GM21515 (cell line): ENCODE data around the gene PPIL4.
"Not testable (repeated sequence)": the region's sequence is repeated elsewhere in the genome, so short reads cannot be mapped to it uniquely, and the experiment has no call there.

Source experiments
- ATAC-seq: cut with Tn5 transposase; IDR thresholded peaks from one replicate; pipeline ENCODE4 v1.9.1; 2021; ENCODE audit not compliant: unreplicated experiment

The PPIL4 gene

DNA sequence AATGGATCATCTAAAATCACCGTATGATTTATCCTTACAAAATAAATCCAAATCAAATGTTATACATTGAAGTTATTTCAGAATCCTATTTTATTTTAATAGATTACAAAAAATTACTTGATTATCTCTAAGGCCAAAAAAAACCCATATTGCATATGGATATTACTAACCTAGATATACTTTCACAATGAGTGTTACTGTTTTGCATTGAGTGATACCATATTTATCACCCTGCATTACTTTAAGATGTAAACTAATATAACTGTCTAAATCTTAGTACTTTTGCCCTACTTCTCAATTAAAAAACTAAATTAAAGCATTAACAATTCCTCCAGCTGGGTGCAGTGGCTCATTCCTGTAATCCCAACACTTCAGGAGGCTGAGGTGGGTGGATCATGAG, 11.1 kb downstream of the PPIL4 start:
- no peak for ATAC-seq

DNA sequence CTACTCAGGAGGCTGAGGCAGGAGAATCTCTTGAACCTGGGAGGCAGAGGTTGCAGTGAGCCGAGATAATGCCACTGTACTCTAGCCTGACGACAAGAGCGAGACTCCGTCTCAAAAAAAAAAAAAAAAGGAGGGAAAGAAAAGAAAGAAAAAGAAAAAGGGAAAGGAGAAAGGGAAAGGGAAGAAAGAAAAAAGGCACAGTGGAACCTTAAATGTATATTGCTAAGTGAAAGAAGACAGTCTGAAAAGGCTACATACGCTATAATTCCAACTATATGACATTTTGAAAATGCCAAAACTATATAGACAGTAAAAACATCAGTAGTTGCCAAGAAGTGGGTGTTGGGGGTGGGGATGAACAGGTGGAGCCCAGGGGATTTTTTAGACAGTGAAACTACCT, 16.2 kb downstream of the PPIL4 start:
- ATAC-seq, result no peak

DNA sequence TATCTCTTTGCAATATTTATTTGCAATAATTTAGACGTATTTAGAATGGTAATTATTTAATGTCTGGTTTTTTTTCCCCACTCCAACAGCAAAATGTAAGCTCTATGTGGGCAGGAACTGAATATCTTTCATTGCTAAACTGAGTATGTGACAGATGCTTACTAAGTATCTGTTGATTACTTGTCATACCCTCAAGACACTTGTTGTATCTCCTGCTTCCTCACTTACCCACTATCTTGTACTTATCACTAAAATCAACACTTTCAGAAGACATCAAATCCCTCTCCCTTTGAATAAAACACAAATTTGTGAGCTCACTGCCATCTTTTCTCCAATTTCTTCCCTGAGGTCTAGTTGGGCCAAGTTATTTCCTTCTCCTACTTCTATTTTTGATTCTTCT, 30.3 kb downstream of the PPIL4 start:
- ATAC-seq, result no peak

DNA sequence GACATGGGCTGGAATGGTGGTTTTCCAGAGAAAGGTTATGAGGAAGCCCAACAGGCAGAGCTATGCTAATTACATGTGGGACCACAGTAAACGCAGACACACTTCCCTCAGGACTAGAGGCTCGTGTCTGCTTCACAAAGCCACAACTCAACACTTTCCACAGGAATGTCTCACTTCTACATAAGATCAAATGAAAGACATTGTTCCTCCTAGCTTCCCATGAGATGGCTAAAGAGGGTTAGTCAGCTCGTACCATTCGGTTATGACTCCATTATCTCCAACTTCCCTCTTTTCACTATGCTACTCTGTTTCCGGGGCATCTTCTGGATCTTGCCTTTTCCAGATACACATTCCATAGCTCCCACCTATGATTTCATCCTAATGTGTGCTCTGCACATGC, 31.9 kb downstream of the PPIL4 start:
- ATAC-seq, result no peak

DNA sequence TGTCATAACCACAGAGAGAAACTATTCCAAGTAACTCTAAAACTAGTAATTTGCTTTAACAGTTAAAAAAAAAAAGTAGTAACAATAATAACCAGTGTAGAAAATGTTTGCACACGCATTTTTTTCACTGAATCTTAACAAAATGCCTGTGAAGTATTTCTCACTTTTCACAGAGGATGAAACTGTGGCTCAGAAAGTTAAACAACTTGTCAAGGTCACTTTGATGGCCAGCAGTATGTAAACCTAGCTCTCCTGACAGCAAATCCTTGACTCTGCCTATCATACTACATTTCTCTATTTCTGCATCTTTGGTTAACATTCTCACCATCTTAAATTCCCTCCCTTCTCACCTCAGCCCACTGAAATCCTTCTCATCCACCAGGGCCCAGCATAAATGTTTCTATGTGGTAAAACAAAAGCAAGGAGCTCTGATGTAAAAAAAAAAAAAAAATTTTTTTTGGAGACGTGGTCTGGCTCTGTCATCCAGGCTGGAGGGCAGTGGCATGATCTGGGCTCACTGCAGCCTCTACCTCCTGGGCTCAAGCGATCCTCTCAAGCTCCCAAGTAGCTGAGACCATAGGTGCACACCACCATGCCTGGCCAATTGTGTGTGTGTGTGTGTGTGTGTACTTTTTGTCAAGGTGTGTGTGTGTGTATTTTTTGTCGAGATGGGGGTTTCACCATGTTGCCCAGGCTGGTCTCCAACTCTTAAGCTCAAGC, 34.9 kb downstream of the PPIL4 start:
- no peak for ATAC-seq

DNA sequence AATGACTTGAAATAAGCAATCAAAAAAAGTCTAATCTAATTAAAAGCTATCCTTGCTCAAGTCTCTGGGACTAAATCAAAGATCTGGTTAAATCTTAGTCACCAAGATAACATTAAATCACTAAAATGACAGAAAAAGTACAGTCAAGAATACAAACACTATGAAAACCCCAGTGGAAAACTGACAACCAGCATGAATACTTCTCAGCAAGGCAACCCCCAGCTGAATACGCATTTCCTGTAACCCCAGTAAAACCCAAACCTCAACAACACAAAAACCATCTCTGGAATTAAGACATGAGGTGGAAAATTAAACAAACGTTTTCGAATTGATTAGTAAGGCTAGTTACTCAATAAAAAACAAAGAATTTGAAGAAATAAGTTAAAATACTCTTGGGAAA, 37.4 kb downstream of the PPIL4 start:
- ATAC-seq, result no peak

DNA sequence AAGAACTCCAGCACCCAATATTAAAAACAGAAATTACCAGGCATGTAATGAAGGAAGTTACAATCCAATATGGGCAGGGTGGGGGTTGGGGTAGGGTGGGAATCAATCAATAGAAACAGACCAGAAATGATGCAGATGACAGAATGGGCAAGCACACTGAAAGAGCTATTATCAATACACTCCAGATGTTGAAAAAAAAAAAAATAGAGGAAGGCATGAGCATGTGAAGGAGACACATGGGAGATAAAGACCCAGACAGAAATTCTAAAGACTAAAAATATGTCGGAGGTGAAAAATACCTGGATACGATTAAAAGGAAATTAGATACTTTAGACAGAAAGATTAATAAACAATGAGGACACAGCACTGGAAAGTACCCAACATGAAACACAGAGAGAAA, 42.0 kb downstream of the PPIL4 start:
- ATAC-seq, result no peak

DNA sequence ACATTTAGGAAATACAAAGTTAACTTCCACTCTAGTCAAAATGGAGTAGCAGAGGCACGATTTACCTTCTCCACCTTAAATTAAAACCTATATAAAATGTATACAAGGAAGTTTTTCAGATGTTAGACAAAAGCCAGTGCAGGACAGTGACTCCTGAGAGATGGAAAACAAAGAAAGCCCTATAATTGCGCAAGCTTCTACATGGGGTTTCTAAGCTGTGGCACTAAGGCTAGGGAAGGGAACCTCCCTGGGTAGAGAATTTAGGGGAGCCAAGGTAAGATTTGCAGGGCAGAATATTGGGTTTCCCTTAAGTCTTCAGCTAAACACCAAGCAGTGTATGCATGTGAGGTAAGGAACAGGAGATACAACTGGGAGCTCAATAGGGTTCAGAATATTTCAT, 42.6 kb downstream of the PPIL4 start:
- ATAC-seq, result no peak

DNA sequence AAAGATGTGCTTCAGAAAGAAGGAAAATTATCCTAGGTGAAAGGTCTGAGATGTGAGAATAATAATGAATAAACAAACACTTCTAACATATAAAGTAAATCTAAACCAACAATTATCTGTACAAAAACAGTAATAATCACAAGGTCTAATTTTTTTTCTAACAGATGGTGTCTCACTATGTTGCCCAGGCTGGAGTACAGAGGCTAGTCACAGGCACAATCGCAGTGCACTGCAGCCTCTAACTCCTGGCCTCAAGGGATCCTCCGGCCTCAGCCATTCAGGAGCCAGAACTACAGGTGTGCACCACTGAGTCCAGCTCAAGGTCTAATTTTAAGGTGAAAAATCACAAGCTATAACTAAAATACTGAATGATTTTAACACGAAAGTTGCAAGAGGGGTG, 44.1 kb downstream of the PPIL4 start:
- ATAC-seq, result no peak

DNA sequence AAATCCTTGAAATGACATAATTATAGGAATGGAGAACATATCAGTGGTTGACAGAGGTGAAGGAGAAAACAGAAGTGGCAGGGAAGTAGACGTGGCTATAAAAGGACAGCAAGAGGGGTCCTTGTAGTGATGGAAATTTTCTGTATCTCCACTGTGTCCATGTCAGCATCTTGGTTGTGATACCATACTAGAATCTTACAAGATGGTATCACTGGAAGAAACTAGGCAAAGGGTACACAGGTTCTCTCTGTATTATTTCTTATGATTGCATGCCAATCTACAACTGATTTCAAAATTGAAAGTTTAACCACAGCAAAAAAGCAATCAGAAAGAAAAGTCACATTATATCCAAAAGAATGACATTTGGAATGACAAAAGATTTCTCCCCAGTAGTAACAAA, 44.6 kb downstream of the PPIL4 start:
- ATAC-seq, result no peak

DNA sequence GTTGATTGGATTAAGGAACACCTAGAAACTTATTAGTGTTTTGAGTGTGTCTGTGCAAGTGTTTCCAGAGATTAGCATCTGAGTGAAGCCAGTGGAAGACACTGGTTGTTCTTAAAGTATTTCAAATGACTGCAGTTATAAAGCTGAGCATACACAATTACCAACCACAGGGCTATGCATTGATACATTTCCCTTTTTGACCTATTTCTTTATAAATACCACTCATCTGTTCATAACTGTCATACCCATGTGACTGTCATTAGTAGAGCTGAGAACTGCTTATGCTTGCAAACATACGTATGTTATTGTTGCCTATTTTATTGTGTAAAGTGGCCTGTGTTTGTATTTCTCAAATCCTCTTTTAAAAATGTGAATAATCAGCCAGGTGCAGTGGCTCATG, 45.7 kb downstream of the PPIL4 start:
- no peak for ATAC-seq

DNA sequence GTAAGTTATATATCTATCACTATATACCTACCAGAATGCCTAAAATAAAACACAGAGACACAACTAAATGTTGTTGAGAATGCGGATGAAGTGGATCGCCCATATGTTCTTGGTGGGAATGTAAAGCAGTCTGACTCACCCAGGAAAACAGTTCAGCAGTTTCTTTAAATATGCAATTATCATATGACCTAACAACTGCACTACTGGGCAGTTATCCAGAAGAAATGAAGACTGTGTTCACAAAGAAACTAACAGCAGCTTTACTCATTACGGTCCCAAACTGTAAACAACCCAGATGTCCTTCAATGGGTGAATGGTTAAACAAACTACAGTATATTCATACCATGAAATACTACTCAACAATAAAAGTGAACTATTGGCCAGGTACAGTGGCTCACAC, 46.8 kb downstream of the PPIL4 start:
- no peak for ATAC-seq

DNA sequence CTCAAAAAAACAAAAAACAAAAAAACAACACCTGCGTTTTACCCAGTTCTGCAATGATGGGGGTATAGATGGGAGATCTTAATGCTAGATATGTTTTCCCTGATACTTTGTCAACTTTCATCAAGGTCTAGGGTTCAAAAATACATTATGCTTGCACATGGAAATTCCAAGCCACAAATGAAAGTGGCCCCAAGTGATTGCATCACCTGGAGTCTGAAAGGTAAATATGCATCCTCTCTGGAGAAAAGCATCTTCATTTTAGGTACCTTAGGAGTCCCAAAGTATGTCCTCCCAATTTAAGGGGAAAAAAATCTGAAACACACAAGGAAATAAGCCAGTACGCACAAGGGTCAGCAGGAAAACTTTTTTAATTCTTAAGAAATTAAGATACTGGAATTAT, 48.5 kb downstream of the PPIL4 start:
- ATAC-seq, result no peak

DNA sequence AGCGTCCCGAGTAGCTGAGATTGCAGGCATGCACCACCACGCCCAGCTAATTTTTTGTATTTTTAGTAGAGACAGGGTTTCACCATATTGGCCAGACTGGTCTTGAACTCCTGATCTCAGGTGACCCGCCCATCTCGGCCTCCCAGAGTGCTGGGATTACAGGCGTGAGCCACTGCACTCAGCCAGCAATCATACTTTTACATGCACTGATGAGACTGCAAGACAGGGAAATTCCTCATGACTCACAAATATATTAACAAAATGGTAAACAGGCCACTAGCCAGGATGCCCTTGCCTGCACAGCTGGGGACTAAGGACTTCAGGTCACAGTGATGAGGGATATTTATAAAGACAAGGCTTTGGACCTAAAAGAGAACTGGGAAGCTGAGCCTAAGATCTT, 49.2 kb downstream of the PPIL4 start:
- ATAC-seq, result not testable (repeated sequence)

DNA sequence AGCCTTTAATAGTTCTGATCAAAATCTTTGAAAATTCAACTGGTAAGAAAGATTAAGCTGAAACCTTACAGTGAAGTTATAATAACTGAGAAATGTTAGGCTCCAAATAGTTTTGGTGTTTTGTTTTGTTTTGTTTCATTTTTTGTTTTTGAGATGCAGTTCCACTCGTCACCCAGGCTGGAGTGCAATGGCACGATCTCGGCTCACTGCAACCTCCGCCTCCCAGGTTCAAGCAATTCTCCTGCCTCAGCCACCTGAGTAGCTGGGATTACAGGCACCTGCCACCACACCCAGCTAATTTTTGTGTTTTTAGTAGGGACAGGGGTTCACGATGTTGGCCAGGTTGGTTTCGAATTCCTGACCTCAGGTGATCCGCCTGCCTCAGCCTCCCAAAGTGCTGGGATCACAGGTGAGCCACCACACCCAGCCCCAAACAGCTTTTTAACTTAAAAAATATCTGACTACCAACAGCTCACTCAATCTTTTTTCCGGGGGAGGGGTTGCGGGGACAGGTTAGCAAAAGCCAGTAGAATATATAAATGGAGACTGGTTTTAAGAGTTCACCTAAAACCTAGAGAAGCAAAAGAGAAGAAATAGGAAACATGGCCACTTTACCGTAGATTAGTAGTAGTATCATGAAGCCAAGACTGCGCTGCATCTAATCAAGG, 50.4 kb downstream of the PPIL4 start:
- not testable (repeated sequence) for ATAC-seq

DNA sequence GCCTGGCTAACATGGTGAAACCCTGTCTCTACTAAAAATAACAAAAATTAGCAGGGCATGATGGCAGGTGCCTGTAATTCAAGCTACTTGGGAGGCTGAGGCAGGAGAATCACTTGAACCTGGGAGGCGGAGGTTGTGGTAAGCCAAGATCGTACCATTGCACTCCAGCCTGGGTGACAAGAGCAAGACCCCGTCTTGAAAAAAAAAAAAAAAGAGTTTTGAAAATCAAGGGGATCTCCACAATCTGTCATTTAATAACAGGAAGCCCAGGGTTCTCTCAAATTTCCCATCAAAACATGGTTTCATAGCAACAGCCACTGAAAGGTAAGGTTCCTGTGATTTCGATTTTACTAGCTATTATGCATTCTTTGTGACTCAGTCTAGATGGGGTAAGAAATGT, 51.0 kb downstream of the PPIL4 start:
- peak; percentile 71 for ATAC-seq

DNA sequence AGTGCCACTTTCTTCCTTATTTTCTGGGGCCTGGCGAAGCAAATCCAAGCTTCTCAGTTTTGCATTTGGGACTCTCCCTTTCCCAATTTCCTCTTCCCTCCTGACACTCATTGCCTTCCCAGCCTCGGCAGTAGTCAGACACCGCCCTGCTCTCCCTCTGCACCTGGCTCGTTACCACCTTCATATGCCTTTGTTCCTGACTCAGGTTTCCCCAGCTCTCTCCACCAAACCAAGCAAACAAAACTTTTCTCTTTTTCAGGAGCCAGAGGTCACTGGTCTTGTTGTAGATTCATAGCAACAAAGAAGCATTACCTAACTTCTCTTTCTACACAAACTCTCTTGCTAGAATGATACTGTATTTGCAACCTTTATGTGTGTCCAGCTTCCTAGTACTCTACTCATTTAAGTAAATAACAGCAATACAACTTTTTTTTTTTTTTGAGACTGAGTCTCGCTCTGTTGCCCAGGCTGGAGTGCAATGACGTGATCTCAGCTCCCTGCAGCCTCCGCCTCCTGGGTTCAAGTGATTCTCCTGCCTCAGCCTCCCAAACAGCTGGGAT, 52.0 kb downstream of the PPIL4 start:
- no peak for ATAC-seq

DNA sequence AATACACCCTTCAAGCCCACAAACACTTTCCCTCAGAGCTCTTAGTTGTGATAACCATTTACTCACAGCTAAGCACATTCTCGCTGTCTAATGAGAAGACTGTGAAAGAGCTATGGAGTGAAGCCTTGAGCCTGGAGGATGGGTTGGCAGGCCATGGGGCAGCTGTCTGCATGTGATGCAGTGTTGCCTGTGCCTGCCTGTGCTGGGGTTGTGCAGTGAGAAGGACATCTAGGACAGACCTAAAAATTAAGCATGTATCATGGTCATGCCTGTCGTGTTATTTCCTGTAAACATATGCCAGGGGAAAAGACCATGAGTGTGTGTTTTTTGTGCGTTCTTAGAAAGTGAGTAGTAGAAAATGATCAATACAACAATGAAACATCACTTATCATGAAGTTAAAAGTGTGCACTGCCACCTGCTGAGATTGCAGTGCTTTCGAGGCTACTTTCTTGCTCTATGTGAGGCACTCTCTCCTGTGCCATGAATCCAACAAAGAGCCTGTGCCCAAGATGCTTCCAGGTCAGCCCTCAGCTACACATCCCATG, 53.0 kb downstream of the PPIL4 start:
- no peak for ATAC-seq

DNA sequence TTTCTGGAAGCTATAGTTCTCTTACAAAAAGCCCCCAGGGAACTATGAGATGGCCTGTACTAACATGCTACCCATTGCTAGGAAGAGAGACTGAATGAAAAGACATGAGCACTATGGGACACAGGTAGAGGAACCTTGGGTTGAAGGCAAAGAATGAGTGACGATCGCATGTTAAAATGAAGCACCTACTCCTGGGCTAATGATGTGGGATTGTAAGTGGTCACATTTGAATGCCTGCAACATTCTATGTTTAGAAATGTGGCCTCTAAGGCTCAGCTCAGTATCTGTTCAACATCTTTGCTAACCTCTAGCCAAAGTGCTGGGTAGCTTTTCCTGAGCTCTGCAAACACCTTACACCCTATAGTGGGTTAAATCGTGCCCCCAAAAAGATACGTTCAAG, 55.9 kb downstream of the PPIL4 start:
- no peak for ATAC-seq

DNA sequence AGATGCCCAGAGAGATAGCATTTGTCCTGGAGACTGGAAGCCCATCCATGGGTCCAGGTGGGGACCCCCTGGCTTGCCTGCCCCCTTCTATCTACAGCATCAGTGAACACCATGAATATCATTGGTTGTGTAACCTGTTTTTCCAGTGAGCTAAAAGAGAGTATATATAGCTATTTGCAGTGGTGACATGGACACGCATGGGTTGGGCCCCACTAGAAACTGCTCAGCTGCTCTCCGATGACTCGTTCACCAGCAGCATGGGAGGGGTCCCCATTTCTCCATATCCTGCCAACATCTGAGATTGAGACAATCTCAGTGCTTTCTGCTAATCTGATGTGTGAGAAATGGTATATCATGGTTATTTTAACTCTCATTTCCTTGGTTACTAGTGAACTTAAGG, 57.0 kb downstream of the PPIL4 start:
- no peak for ATAC-seq

DNA sequence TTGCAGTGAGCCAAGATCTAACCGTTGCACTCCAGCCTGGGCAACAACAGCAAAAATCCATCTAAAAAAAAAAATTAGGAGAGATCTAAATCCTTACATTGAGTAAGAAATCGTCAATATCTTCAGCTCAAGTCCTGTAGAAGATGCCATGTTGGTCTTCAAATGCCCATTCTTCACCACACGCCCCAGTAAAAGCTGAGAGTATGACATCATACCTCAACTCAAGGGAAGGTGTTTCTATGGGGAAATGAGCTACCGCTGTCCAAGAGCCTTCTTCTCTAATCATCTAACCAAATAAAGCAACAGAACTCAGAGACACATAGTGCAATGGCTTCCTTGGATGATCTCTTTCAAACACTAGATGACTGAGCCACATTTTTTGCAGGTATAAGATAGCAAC, 58.5 kb downstream of the PPIL4 start:
- no peak for ATAC-seq
